Mammary epithelial cell (primary cell): Measurements from ENCODE around the gene PTPN1.

Experiments
- CTCF ChIP-seq, 2 donors: IDR thresholded peaks in 1 of 2; conservative IDR thresholded peaks in 1 of 2; 2 replicates each; pipeline ENCODE4 v1.5.1; 2011 to 2012; ENCODE audit warnings: inconsistent platforms in 2 of 2, low read length in 2 of 2, mild to moderate bottlenecking in 2 of 2, control low read depth in 1 of 2, low read depth in 1 of 2; ENCODE audit not compliant: insufficient read depth in 1 of 2; ENCODE audit errors: extremely low read depth in 1 of 2
- EZH2 ChIP-seq: IDR thresholded peaks from 2 replicates; pipeline ENCODE4 v1.6.1; 2012; ENCODE audit warnings: low read length, inconsistent platforms, borderline replicate concordance

DNA sequence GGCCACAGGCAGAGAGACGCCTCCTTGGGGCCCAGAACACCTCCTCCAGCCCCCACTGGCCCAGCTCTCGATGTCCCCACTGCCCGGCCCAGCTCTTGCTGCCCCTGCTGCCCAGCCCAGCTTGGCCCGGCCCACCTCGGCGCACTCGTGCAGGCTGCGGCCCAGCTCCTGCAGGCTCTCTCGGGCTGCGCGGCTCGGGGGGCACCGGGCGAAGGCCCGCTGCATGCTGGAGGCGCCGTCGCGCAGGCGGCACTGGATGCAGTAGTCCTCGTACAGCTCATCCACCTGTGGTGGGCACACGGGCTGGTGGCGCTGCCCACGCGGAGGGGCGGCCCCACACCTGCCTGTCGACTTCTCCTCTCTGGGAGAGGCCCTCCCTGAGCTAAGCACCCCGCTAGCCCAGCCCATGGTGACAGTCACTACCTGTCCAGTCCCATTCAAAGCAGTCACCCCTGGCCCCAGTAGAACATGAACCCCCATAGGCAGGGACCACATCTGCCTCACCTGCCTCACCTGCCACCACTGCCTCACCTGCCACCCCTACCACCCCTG, 99.3 kb downstream of the PTPN1 start:
- TF ChIP-seq CTCF (conservative IDR thresholded peaks at IDR 0.05 in 1 of 2, IDR thresholded peaks at IDR 0.05 in 1 of 2; ENCODE audit: extremely low read depth in 1 of 2, insufficient read depth in 1 of 2, low read depth in 1 of 2, low read length in 2 of 2) (no peak), EZH2 (no peak)
